ENCODE data around the gene DOLK.
A peak's percentile ranks its signal among the peaks of the same experiment; 100 is the strongest.

Gene DOLK

DNA sequence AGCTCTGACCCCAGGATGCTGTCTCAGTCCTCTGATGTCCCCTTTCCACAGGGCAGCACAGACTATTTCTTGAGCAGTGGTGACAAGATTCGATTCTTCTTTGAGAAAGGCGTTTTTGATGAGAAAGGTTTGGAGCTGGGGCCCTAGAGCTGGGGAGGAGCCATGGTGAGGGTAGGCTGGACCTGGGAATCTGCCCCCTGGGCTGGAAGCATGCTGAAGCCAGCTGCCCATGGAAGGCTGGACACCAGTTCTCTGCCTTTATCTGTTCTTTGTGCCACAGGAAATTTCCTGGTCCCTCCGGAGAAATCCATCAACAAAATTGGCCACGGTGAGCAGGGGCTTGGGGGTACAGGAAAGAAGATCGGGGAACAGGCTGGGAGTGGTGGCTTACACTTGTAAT, 13.7 kb downstream of the DOLK start:
- DNase-seq (ENCODE audit: low read depth): no peak

GRCh38 chr9:128929560-128929959, 17.8 kb downstream of the DOLK start:
- DNase-seq (ENCODE audit: low read depth): no peak

- no peak for DNase-seq (ENCODE audit: low read depth)
Measured at GRCh38 chr9:128928624-128929023, 18.8 kb downstream of the DOLK start.

DNA sequence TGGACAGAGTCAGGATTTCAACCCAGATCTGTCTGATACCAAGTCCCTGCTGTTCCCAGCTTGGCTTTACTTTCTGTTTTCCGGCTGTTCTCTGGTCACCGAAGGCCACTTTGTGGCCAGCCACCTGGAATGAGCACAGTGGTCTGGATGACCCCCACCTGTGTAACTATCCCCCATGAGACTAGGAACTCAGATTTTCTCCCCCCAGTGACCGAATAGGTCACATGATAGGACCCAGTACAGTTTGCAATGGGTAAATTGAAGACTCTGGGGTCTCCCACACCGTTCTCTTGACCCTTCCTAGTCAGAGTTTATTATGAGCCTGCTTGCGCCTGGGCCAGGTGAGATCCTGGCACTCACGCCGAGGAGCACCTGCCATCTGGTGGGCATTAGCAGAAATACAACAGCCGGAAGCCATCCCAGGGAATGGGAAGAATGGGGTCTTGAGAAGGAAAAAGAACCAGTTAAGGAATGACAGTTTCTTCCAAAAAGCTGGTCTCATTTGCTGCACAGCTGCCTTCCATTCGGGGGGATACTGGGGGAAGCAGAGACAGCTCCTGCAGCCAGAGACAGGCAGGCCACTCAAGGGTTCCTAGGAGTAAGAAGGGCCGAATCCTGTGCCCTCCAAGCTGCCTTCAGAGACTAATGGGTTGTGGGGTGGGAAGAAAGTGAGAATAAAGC, 19.5 kb downstream of the DOLK start:
- DNase-seq (ENCODE audit: low read depth): no peak

DNA sequence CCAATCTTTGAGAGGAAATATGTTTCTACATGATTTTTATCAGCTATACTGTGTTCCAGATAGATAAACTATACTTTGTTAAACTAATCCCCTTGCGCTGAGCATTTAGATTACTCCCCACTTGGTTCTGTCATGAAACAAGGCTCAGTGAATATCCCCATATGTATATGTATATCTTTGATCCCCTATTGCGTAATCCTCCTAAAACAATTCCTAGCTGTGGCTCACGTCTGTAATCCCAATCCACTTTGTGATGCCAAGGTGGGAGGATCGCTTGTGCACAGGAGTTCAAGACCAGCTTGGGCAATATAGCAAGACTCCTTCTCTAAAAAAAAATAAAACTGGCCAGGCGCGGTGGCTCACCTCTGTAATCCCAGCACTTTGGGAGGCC, 23.9 kb downstream of the DOLK start:
- no peak for DNase-seq (ENCODE audit: low read depth)

GRCh38 chr9:128921881-128922763, 25.3 kb downstream of the DOLK start:
- DNase-seq (ENCODE audit: low read depth): peak; percentile 39

GRCh38 chr9:128920381-128921058, 26.9 kb downstream of the DOLK start, which contains the start of gene PHYHD1:
TSS of gene PHYHD1 (plus strand) at chr9:128920982. CDS start at chr9:128922324, 1,342 bp downstream.
- peak; percentile 76 for DNase-seq (ENCODE audit: low read depth)

DNA sequence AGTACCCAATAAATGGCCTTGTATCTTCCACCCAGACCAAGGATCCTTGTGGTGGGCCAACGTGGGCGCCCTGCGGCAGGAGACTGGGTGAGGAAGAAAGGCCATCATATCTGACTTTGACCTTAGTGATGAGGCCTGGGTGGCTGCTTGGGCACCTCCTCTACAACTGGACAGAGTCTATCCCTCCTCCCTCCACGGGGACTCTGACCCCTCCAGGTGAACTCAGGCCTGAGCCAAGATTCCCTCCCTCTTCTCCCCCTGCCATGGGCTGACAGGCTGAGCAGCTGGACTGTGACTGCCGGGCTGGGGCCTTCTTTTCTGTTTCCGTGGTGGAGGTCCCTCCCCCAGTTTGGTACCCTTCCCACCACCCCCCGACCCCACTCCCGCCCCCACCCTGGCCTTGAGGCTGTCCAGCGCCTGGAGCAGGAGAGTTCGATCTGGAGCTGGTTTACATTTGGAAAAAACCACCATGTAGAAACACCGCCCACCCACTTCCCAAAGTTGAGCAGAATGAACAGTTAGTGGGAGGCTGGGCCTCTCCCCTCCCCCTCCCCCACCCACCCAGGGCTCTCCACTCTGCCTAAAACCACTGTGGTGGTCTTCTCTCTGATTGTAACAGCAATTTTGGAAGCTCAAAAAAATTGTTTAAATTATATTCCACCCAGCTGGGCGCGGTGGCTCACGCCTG, 27.9 kb downstream of the DOLK start:
- DNase-seq (ENCODE audit: low read depth): no peak

GRCh38 chr9:128918921-128919320, 28.5 kb downstream of the DOLK start:
- DNase-seq (ENCODE audit: low read depth): no peak

GRCh38 chr9:128917151-128917849, 30.1 kb downstream of the DOLK start:
- peak; percentile 87 for DNase-seq (ENCODE audit: low read depth)

- DNase-seq (ENCODE audit: low read depth): no peak
Measured at GRCh38 chr9:128916745-128917144, 30.7 kb downstream of the DOLK start.

DNA sequence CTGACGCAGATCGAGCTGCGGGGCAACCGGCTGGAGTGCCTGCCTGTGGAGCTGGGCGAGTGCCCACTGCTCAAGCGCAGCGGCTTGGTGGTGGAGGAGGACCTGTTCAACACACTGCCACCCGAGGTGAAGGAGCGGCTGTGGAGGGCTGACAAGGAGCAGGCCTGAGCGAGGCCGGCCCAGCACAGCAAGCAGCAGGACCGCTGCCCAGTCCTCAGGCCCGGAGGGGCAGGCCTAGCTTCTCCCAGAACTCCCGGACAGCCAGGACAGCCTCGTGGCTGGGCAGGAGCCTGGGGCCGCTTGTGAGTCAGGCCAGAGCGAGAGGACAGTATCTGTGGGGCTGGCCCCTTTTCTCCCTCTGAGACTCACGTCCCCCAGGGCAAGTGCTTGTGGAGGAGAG, 31.2 kb downstream of the DOLK start:
- DNase-seq (ENCODE audit: low read depth): peak; percentile 36

DNA sequence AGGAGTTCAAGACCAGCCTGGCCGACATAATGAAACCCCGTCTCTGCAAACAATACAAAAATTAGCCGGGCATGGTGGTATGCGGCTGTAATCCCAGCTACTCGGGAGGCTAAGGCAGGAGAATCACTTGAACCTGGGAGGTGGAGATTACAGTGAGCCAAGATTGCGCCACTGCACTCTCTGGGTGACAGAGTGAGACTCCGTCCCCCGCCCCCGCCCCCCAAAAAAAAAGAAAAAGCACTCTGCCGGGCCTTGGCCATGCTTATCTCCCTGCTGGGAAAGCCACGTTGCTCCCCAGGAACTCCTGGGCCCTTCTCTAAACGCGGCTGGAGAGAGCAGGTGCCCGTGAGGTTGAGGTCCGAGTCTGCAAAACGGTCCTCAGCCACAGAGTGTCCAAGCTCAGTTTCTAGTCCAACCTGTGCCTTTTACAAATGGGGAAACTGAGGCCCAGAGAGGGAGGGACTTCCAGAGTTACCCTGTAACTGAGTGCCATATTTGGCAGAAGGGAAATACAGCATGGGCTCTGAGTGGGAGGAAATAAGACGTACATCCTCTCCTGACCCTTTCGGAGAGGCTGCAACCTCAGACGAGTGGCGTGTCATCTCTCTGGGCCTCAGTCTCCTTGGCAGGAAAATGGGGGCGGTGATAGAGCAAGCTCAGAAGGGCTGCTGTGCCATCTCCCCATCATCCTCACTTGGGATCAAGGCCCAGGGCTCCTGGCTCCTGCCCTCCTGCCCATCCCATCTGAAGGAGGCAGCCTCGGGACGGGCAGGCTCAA, 33.2 kb downstream of the DOLK start:
- DNase-seq (ENCODE audit: low read depth): no peak

DNA sequence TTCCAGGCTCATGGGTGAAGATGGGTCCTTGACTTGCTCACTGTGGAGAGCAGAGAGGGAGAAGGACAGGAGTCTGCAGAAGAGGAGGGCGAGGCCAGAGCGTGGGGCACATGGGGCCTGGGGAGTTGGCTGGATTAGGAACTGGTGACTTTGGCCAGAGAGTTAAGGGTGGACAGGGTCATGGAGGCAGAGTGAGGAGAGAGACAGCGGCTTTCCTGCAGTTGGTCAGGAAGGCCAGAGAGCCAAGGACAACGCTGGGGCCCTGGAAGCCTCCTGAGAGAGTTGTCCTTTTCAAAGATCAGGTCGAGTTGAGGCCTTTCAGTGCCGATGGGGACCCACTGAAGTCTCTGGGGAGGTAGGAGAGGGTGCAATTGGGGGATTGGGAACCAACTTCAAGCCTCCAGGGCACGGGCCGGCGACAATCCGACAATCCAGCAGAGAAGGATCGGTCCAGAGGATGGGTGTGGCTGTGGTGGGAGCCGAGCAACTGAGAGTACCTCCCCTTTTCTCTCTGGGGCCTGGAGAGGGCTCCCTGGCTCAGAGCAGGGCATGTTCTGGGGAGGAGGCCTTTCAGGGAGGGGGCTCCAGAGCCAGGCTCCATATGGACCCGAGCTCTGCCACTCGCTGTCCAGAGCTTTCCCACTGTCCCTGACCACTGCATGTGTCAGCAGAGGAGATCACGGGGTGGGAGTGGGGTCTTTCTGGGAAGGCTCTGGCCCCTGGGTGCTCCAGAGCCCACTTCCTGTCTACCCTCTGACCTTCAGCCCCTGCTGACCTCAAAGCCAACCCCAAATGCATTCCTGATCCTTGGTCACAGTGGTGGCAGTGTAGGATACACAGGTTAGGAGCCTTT, 34.1 kb downstream of the DOLK start:
- no peak for DNase-seq (ENCODE audit: low read depth)

DNA sequence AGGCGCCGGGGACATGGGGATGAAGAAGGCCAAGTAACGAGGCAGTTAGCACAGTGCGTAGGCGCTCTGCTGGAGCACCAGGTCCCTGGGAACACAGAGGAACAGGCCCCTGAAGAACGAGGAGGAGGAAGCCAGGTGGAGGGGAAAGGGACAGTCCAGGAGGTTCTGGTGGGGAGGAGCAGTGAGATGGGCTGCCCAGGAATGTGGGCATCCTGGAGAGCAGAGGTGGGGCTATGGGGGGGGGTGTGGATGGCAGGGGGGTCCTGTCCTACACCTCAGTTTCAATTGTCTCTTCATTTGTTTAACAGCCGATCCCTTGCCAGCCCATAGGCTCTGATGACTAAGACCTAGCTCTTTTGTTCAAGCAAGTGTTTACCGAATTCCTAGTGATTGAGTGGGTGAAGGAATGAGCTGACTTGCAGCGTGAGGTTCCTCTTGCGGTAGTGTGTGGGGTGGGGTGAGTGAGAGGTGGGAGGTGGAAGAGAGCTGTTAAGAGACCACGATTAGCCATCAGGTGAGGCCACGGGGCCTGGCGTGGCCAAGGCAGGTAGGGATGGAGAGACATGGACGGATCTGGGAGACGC, 35.0 kb downstream of the DOLK start:
- peak; percentile 37 for DNase-seq (ENCODE audit: low read depth)

DNA sequence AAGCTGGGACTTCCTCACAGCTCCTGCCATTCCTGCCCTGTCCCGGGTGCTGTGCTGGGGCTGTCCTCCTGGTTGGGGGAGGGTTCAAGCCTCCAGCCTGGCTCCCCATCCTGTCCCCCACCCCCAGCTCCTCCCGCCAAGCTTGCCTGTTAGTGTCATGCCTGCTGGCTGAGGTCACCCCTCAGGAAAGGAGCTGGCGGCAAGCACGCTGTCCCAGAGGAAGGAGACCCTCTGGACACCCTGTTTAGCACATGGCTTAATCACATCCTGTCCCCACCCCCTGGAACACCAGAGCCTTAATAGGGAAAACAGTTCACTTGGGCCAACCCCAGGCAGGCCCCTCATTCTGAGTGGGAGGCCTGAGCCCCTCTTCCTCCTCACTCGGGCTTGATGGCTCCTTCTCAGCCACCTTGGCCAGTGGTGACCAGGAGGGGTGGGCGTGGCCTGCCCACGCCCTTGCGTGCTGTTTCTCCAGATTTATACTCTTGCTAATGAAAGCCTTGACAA, 35.8 kb downstream of the DOLK start:
- DNase-seq (ENCODE audit: low read depth): no peak

GRCh38 chr9:128910906-128911305, 36.5 kb downstream of the DOLK start:
- no peak for DNase-seq (ENCODE audit: low read depth)

DNA sequence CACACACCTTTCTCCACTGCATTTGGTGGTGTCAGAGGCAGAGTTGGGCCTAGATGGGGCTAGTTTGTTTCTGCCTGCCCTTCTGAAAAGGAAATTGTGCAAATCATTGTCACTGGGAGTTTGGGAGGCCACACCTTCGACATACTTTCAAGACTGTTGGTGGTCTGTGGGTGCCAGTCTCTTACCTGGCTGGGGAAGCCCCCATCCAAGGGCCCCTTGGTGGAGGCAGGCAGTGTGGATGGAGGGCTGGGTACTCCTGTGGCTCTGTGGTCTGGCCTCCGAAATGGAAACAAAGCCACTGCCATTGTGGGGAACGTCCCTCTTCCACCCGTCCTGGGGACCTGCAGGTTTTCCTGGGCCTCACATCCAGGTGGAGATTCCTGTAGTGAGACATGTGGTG, 37.5 kb downstream of the DOLK start:
- DNase-seq (ENCODE audit: low read depth): no peak

DNA sequence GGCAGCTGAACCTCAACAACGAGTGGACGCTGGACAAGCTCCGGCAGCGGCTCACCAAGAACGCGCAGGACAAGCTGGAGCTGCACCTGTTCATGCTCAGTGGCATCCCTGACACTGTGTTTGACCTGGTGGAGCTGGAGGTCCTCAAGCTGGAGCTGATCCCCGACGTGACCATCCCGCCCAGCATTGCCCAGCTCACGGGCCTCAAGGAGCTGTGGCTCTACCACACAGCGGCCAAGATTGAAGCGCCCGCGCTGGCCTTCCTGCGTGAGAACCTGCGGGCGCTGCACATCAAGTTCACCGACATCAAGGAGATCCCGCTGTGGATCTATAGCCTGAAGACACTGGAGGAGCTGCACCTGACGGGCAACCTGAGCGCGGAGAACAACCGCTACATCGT, 39.0 kb downstream of the DOLK start:
- DNase-seq (ENCODE audit: low read depth): no peak
